B cell (primary cell): ENCODE measurements around the gene C1orf74. TPM values are rescaled to one million over a fixed set of nuclear protein-coding genes. Genes with fewer than 3 reads are reported as not detected.
"Not testable (repeated sequence)": the region's sequence is repeated elsewhere in the genome, so short reads cannot be mapped to it uniquely, and the experiment has no call there.

Experiments used
- ATAC-seq: fragments of 200-7000 bp; cut with Tn5 transposase; one replicate; pipeline ENCODE4 v1.10.0; 2021; ENCODE audit warnings: low read depth, mild to moderate bottlenecking, moderate number of reproducible peaks, moderate library complexity
- CTCF ChIA-PET: fragments of 350-600 bp; sonication (Branson Sonifier 250); formaldehyde crosslinking; loops from one replicate; lab custom pipeline; 2021; ENCODE audit warnings: antibody characterized with exemption, inconsistent platforms; lab: Charles Lee
- POLR2A ChIA-PET: fragments of 350-600 bp; sonication (Branson Sonifier 250); formaldehyde crosslinking; loops from one replicate; lab custom pipeline; 2021; ENCODE audit warnings: antibody characterized with exemption; lab: Charles Lee
- DNase-seq: peaks from one replicate; pipeline ENCODE4 v3.0.0; 2013
- H2AFZ ChIP-seq: 2 replicates; pipeline ENCODE4 v1.6.1; 2012; ENCODE audit warnings: mild to moderate bottlenecking, low read depth, low read length; ENCODE audit not compliant: insufficient read depth, poor library complexity, severe bottlenecking
- H3K27ac ChIP-seq, 2 donors: 1 replicate in 1 of 2; 2 replicates in 1 of 2; pipeline ENCODE4 v1.5.1; 2012 to 2013; ENCODE audit warnings: low read length in 2 of 2, mild to moderate bottlenecking in 2 of 2, moderate library complexity in 1 of 2
- H3K27me3 ChIP-seq, 4 experiments: fragments of 200-600 bp in 1 of 4; sonication (generic) in 1 of 4; replicated peaks in 1 of 4; 1 replicate in 2 of 4; 2 replicates in 2 of 4; pipeline versions ENCODE4 v1.6.1 to v1.7.0; 2013 to 2016; ENCODE audit warnings: low read length in 3 of 4, mild to moderate bottlenecking in 2 of 4, mixed read lengths in 1 of 4, moderate library complexity in 1 of 4; ENCODE audit not compliant: insufficient read depth in 4 of 4, control insufficient read depth in 3 of 4; ENCODE audit errors: control extremely low read depth in 1 of 4
- H3K36me3 ChIP-seq, 2 experiments: replicated peaks in 1 of 2; 1 replicate in 1 of 2; 2 replicates in 1 of 2; pipeline versions ENCODE4 v1.6.1 to v1.7.1; 2013; ENCODE audit warnings: low read length in 1 of 2; ENCODE audit not compliant: insufficient read depth in 2 of 2, control insufficient read depth in 1 of 2; ENCODE audit errors: control extremely low read depth in 1 of 2, extremely low read depth in 1 of 2
- H3K4me1 ChIP-seq, 2 donors: fragments of 200-600 bp in 1 of 2; sonication (generic) in 1 of 2; 1 replicate in 1 of 2; 2 replicates in 1 of 2; pipeline versions ENCODE4 v1.5.1 to v1.6.1; 2013 to 2017; ENCODE audit warnings: low read length in 2 of 2; ENCODE audit not compliant: control insufficient read depth in 2 of 2, insufficient read depth in 2 of 2
- H3K4me2 ChIP-seq: replicated peaks from 2 replicates; pipeline ENCODE3; 2012; ENCODE audit warnings: mild to moderate bottlenecking, low read depth, low read length; ENCODE audit not compliant: poor library complexity, severe bottlenecking
- H3K4me3 ChIP-seq, 5 experiments: fragments of 200-600 bp in 1 of 5; sonication (generic) in 1 of 5; 1 replicate in 3 of 5; 2 replicates in 2 of 5; pipeline versions ENCODE4 v1.5.1 to v1.7.0; 2011 to 2016; ENCODE audit warnings: low read length in 4 of 5, mild to moderate bottlenecking in 4 of 5, low read depth in 2 of 5, control low read depth in 1 of 5, moderate library complexity in 1 of 5; ENCODE audit not compliant: insufficient read depth in 1 of 5; ENCODE audit errors: control extremely low read depth in 1 of 5, extremely low read depth in 1 of 5
- H3K79me2 ChIP-seq: fragments of 200-600 bp; sonication (generic); one replicate; pipeline ENCODE4 v1.6.0; 2016; ENCODE audit warnings: low read length; ENCODE audit not compliant: control insufficient read depth, insufficient read depth
- H3K9ac ChIP-seq: fragments of 200-600 bp; sonication (generic); 2 replicates; pipeline ENCODE4 v1.6.1; 2017; ENCODE audit warnings: mild to moderate bottlenecking, low read length, moderate library complexity
- H3K9me3 ChIP-seq, 3 donors: one replicate each; pipeline versions ENCODE4 v1.6.1 to v1.7.1; 2013; ENCODE audit warnings: low read length in 2 of 3; ENCODE audit not compliant: control insufficient read depth in 2 of 3, insufficient read depth in 1 of 3; ENCODE audit errors: control extremely low read depth in 1 of 3
- H4K20me1 ChIP-seq: 2 replicates; pipeline ENCODE4 v1.6.0; 2012; ENCODE audit warnings: mild to moderate bottlenecking, low read length; ENCODE audit not compliant: insufficient read depth, control insufficient read depth, poor library complexity, severe bottlenecking
- H3K27ac Mint-ChIP-seq: one replicate; pipeline ENCODE4 v1.8.0; 2021; ENCODE audit warnings: mixed read lengths
- H3K27me3 Mint-ChIP-seq: one replicate; pipeline ENCODE4 v1.8.0; 2021; ENCODE audit warnings: mixed read lengths
- H3K4me1 Mint-ChIP-seq: one replicate; pipeline ENCODE4 v1.8.0; 2021; ENCODE audit warnings: mixed read lengths
- H3K4me3 Mint-ChIP-seq: one replicate; pipeline ENCODE4 v1.8.0; 2021; ENCODE audit warnings: mixed read lengths
- H3K9me3 Mint-ChIP-seq: one replicate; pipeline ENCODE4 v1.8.0; 2022; ENCODE audit warnings: mixed read lengths; ENCODE audit not compliant: insufficient read depth
- EZH2 ChIP-seq: IDR thresholded peaks from 2 replicates; pipeline ENCODE4 v1.6.1; 2012; ENCODE audit warnings: borderline replicate concordance, low read depth, mild to moderate bottlenecking, moderate library complexity, low read length; ENCODE audit not compliant: insufficient read depth, poor library complexity, severe bottlenecking
- WGBS: methylation state at CpG from one replicate; pipeline ENCODE4 v1.1.5; 2013; ENCODE audit warnings: missing lambda C conversion rate; ENCODE audit not compliant: insufficient coverage; 5-methylcytosine and 5-hydroxymethylcytosine counted together
- intact Hi-C: fragments of 100-400 bp; cut with micrococcal nuclease; formaldehyde crosslinking; loops from one replicate; pipeline ENCODE4 v1.10.0; 2022
- polyA plus RNA-seq: library from polyadenylated mRNA; depleted of rRNA; stranded (reverse); fragments of >200 nt; gene quantifications from 2 replicates; pipeline ENCODE4 v1.2.3, GENCODE V29; 2012
- total RNA-seq, 2 donors: library from RNA; stranded (reverse); fragments of 120-200 nt in 1 of 2; gene quantifications; 1 replicate in 1 of 2; 2 replicates in 1 of 2; pipeline versions ENCODE4 v1.2.3 to v1.2.4, GENCODE V29; 2013 to 2022
- TF ChIP-seq, protein P1 (sequence below): fragments of 200-600 bp; IDR thresholded peaks from one replicate; pipeline ENCODE4 v1.8.0; 2022; ENCODE audit warnings: antibody characterized with exemption, mild to moderate bottlenecking

The C1orf74 gene
- total and polyA plus RNA-seq, 2 donors (not counting 1 experiment from before 2014, with no cell fraction given), result 0.49 to 3.4 TPM

DNA sequence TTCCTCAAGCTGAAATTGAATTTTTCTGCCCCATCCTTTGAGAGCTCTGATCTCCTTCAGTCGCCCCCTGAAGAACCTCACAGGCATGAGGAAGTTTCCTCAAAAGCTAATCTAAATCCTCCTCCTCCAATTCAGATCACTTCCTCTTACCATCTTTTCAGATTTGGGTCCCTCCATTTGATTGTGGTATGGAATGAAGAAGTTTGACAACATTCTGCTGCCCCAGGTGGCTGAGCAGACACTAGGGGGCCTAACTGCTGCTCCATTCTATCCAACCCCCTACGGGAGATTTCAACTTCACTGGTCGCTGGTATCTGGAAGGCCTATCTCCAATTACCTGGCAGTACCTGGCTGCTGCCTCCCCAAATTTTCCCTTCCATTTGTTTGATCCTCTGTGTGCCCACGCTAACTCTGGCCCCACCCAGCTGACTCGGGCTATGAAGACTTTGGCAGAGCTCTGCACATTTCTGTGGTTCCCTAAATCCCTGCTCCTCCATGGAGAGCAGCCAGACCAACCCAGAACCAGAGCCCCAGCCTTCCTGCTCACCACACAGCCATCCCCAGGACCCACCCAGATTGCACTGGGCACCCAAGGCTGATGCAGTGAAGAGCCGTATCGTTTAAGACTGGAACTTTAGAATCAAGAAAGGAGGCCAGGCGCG is 13.8 kb upstream of the C1orf74 start:
- H3K9ac ChIP-seq, result no peak overlapping the region
- H2AFZ ChIP-seq, result no peak overlapping the region
- TF ChIP-seq, protein P1, sequence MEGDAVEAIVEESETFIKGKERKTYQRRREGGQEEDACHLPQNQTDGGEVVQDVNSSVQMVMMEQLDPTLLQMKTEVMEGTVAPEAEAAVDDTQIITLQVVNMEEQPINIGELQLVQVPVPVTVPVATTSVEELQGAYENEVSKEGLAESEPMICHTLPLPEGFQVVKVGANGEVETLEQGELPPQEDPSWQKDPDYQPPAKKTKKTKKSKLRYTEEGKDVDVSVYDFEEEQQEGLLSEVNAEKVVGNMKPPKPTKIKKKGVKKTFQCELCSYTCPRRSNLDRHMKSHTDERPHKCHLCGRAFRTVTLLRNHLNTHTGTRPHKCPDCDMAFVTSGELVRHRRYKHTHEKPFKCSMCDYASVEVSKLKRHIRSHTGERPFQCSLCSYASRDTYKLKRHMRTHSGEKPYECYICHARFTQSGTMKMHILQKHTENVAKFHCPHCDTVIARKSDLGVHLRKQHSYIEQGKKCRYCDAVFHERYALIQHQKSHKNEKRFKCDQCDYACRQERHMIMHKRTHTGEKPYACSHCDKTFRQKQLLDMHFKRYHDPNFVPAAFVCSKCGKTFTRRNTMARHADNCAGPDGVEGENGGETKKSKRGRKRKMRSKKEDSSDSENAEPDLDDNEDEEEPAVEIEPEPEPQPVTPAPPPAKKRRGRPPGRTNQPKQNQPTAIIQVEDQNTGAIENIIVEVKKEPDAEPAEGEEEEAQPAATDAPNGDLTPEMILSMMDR, result no peak
- no peak for TF ChIP-seq EZH2
- ChIA-PET POLR2A (no interaction called here), CTCF (interaction anchor here (0.8 to 1.0 kb wide), 2 partner anchors 25 to 29 kb away, joined by 3 to 4 read pairs; partner anchors contain the start of gene UTP25)
- no peaks in the 10 kb centered on the region for H3K36me3 ChIP-seq
- no peak overlapping the region for H3K27ac ChIP-seq
- H3K79me2 ChIP-seq, result no peaks in the 10 kb centered on the region
- H3K4me1 ChIP-seq, result no peaks in the 10 kb centered on the region
- Mint-ChIP-seq H3K27ac (no peak overlapping the region), H3K27me3 (peaks cover 30% of the 10 kb centered on the region), H3K9me3 (no peaks in the 10 kb centered on the region), H3K4me1 (no peaks in the 10 kb centered on the region), H3K4me3 (no peak overlapping the region)
- 88% methylated on average over 8 of the region's 9 CpGs for WGBS
- H3K9me3 ChIP-seq, result no peaks in the 10 kb centered on the region
- ATAC-seq (no peak), DNase-seq (no peak)
- no peak overlapping the region for H3K4me2 ChIP-seq
- no peaks in the 10 kb centered on the region for H4K20me1 ChIP-seq
- H3K4me3 ChIP-seq, result no peak overlapping the region
- intact Hi-C loops, result no loop called here
- H3K27me3 ChIP-seq, result peaks cover 0 to 24% (median 14%) of the 10 kb centered on the region in 4 experiments

DNA sequence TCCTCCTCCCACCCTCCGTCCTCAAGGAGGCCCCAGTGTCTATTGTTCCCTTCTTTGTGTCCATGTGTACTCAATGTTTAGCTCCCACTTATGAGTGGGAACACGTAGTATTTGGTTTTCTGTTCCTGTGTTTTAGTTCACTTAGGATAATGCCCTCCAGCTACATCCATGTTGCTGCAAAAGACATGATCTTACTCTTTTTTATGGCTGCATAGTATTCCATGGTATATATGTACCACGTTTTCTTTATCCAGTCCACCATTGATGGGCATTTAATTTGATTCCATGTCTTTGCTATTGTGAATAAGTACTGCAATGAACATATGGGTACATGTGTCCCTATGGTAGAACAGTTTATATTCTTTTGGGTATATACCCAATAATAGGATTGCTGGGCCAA is 9.4 kb upstream of the C1orf74 start:
- H3K4me3 Mint-ChIP-seq, intact Hi-C loops, H3K9me3 ChIP-seq, H3K27ac ChIP-seq, H3K4me1 ChIP-seq, H3K4me1 Mint-ChIP-seq, H3K27ac Mint-ChIP-seq, H4K20me1 ChIP-seq, H2AFZ ChIP-seq, H3K9ac ChIP-seq, DNase-seq, ATAC-seq, H3K36me3 ChIP-seq, H3K4me3 ChIP-seq, H3K79me2 ChIP-seq, H3K4me2 ChIP-seq, H3K9me3 Mint-ChIP-seq, POLR2A ChIA-PET: not testable (repeated sequence)
- whole genome bisulfite sequencing, result no CpG with 5 or more reads among the region's 3 CpGs
- H3K27me3 ChIP-seq, result peaks cover 0 to 30% (median 22%) of the 10 kb centered on the region in 4 experiments
- CTCF ChIA-PET, result interaction anchor here (1.1 kb wide), 1 partner anchor 30 kb away, joined by 4 read pairs; no protein-coding TSS in a partner anchor
- H3K27me3 Mint-ChIP-seq, result peaks cover 51% of the 10 kb centered on the region
